Cerebellar cortex (tissue), 1 donor: ENCODE data around the gene LHX4.
"Not testable (repeated sequence)": the region's sequence is repeated elsewhere in the genome, so short reads cannot be mapped to it uniquely, and the experiment has no call there.

Source experiments
- DNase-seq: peaks from one replicate; pipeline ENCODE4 v3.0.0-alpha.2; 2015; ENCODE audit warnings: low spot score

The LHX4 gene

GRCh38 chr1:180197231-180197630, 32.8 kb upstream of the LHX4 start:
- DNase-seq, result no peak

GRCh38 chr1:180198196-180198595, 31.9 kb upstream of the LHX4 start:
- no peak for DNase-seq

DNA sequence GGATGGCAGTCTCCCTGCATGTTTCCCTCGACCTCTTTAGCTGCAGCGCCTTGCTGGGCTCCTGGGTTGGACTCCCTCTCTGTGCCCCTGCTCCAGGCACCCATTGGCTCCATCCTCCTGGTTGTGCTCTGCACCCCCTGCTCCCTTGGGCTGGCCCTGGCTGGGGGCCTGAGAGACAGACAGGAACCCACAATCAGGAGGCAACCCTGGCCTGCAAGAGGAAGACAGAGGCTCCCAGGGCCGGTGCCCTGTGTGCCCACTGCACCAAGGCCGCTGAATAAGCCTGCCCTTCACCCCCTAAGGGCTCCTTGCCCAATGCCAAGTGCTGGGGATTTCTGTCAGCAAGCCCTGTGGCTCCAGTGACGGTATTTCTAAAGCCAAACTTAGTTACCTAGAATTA, 31.5 kb upstream of the LHX4 start:
- no peak for DNase-seq

GRCh38 chr1:180199018-180199417, 31.0 kb upstream of the LHX4 start:
- DNase-seq, result no peak

DNA sequence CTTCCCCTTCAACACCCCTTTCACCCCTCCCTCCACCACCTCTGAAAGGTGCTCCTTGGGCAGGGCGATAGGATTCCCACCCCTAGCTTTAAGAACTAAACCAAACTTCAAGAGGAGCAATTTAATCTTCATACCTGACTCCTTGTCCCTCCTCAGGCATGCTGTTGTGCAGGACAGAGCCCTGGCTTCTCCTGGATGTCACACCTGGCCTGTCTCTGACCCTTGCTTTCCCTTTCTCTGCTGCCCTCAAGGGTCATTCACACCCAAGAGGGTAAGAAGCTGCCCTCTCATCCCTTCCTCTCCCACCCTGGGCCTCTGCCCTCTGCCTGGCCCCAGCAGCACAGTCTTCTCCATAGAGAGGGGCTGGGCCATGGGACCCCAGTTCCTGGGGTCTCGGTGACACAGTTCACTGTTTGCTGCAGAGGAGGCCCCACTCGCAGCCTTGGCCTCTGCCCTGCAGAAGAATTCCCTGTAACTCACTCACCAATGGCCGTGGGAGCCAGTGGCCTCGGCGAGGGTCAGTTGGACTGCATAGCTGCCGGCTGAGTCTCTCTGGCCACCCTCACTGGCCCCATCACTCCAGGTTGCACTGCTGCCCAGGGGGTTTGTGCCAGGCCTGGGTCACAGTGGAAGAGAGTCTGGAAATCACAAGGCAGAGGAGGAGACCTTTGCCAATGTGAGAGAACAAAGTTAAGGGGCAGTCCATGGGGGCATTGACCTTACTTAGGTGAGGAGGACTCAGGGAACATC, 28.4 kb upstream of the LHX4 start:
- no peak for DNase-seq

- DNase-seq, result not testable (repeated sequence)
Observed at GRCh38 chr1:180202588-180202987, 27.5 kb upstream of the LHX4 start.

- no peak for DNase-seq
Observed at GRCh38 chr1:180204231-180204630, 25.8 kb upstream of the LHX4 start.

GRCh38 chr1:180206581-180206980, 23.5 kb upstream of the LHX4 start:
- DNase-seq, result no peak

GRCh38 chr1:180208264-180208663, 21.8 kb upstream of the LHX4 start:
- DNase-seq, result no peak

DNA sequence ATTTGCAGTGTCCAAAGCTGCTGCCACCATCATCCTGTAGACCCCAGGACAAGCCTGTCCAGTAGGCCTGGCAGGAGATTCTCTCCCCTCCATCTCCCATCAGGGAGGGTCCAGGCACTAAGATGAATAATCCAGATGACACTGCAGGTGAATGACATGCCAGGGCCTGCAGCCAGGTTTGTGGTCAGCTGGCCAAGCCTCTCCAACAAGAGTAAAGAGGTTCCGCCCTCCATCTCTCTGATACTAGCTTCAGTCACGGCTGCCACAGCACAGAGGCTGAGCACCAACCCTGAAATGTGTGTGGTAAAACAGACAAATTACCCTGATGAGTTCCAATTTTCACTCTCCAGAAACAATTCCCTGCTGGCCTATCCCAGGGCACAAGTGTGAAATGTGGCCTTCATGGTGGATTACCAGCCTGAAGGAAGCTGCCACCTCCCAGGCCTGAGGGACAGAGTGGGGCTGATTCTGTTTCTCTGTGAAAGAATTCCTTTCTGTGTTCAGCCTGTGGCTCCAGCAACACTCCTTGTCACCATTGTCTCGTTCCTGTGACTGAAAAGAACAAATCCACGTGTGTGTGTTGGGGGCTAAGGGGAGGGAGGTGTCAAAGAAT, 19.9 kb upstream of the LHX4 start:
- DNase-seq, result no peak

DNA sequence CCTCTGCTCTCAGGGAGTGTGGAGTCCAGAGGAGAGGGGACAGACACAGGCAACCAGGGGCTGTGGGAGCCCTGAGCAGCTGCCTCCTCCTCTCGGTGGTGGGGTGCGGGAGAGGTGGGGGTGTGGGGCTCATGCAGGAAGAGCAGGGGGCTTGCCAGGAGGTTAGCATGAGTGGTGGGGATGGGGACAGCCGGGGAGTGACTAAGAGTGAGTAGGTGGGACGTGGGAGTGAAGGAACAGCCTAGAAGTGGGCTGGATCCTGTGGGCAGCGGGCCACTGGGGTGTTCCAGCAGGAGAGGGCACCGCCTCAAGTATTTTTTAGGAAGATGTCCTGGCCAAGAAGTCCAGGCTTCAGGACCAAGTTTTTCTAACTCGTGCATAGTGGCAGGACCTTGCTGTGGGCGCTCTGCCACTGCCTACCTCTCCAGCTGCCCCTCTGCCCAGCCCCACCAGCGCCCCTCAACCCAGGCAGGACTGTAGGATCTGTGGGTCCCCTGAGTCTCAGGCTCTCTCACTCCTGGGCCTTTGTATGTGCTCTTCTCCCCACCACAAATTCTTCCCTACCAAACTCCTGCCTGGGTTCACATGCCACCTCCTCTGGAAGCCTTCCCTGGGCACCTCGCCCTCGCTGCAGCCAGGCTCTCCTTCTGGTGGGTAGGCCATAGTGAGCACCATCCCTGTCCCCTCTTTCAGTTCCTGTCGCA, 18.8 kb upstream of the LHX4 start:
- no peak for DNase-seq

- DNase-seq, result no peak
Observed at GRCh38 chr1:180211860-180212229, 18.2 kb upstream of the LHX4 start.

DNA sequence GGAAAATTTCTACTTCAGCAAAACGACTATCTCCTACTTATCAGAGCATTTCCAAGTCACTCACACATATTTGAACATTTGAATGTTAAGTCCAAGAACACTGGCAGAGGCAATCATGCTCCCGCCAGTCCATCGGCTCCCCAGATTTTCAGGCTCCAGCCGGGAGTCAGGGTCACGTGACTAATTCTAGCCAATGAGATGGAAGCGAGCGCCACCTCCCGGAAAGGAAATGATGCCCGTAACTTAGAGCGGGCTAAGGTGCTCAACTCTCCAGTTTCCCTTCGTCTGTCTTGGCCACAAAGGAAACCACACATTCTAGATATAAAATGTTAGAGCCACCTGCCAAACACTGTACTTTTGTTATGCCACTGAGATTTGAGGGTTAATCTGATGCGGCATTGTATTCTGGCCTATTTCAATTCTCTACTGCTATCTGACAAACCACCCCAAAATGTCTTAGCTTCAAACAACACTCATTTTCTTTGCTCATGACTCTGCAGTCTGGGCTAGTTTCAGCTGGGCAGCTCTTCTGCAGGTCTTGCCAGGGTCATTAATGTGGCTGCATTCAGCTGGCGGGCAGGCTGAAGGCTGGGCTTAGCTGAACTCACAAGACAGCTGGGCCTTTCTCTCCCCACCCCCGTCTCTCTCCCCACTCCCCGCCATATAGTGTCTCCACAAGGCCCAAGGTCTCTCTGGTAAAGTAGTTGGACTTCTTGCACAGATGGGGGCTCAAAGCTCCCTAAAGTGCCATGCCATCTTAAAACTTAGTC, 16.5 kb upstream of the LHX4 start:
- DNase-seq, result no peak

DNA sequence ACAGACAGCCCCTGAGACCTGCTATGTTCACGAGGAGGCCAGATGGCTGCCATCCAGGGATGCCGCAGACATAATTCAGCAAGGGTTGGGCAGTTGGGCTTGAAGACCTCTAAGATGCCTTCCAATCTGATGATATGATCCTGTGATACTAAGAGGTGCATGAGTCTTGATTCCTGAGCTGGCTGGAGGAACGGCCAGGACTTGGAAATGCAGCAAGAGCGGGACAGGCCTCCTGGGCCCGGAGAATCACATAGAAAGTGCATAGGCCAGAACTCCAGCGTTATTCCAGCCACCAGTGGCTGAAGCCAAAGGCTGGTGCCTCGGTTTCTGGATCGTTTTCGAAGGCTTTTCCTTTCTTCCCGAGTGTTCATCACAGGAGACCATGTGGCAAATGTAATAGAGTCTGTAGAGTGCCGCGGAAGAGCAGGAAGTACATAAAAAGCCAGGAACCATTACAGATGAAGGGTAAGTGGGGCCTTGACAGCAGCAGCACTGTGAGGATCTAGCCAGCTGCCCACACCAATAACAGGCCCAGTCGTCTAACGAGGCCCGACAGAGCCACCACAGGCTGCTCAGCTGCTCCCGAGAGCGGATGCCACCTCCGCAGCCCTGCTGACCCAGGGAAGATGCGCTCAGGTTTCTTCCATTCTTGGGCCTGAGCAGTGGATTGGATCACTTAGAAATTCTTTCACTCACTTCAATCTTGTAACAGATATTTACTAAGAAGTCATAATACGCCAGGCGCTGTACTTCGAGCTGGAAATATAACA, 14.0 kb upstream of the LHX4 start:
- no peak for DNase-seq

DNA sequence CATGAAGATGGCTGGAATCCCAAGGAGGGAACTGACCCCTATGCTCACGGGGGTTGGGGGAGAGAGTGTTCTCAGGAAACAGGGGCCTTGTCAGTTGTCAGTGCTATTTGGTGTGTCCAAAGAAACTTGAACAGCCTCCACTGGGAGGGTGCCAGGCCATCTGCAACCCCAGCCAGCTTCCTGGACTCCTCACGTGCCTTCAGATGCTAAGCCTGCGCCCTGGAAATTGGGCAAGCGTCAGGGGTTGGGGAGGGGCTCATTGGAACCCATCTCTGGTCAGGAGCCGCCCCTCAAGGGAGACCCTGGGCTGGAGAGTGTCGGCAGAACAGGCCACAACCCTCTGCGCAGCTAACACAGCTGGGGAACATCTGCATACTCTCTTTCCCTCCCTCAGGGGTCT, 13.1 kb upstream of the LHX4 start:
- no peak for DNase-seq

DNA sequence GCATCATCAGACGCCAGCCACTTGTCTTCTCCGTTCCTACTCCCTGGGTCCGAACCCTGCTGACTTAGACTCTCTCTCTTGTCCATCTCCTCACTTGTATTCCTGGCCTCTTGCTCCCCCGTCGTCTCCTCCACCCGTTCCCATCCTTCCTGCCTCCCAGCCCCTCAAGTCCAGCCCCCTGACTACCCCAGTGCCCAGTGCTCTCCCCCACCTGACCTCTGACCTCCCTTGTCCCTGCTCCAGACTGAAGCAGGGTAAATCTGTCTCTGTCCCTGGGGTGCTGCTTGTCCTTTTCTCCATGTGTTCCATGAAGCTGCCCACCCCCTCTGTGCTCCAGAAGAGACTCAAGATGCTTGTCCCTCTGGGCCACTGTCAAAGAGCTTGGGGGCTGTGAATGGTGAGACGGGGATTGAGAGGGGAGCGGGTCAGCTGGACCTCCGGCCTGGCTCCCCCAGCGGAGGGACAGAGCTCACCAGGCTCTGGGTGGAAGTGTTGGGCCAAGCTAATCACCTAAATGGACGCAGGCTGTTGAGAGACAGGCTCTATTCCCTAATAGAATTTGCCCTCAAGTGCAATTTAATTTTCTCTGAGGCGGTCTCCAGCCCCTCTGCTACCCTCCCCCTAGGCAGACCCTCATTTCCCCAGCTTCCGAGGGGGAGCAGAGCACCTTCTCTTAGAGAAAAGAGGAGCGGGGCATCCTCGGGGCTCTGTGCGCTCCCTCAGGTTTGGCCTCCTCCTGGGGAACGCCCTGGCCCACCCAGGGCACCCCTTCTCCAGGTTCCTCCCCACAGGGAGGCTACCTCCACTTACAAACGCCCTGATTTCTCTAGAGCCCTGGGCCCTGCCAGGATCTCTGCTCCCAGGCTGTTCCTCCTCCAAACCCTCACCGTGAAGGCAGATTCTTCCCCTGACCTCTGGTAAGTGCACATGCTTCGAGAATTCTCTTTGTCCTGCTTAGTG, 11.0 kb upstream of the LHX4 start:
- DNase-seq, result no peak

- no peak for DNase-seq
Observed at GRCh38 chr1:180219776-180220175, 10.3 kb upstream of the LHX4 start.

DNA sequence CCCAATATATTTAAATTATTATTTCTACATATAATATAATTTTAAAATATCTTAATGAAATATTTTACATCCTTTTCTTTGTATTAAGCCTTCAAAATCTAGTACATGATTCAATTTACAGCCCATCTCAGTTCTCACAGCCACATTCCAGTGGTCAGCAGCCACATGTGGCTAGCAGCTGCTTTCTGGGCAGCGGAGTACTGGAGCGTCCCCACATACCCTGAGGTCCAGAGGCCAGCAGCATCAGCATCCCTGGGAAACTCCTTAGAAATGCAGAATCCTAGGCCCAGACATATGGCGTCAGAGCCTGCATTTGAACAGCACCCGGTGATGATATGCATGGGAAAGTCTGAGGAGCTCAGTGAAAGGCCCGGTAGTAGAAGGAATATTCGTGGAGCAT, 8.6 kb upstream of the LHX4 start:
- DNase-seq, result no peak

DNA sequence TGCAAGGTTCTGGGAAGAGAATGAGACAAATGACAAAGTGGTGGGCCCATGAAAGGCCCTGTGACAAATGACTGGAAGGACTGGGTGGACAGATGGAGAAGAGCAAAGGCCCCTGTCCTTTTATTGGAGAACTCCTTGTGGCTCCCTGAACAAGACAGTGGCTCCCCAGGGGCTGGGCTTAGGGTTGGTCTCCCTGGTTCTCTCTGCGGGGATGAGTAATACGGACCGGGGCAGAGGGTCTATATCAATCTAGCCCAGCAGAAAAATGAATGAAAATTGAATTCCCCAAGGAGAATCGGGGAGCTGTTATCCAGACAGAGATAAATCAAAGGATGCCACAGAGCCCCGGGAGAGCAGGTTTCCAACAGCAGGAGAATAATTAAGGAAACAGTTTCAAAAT, 5.2 kb upstream of the LHX4 start:
- DNase-seq, result no peak

- DNase-seq, result no peak
Observed at GRCh38 chr1:180225403-180225802, 4.7 kb upstream of the LHX4 start.
